ENCODE measurements around the gene ATP8B2.
"Not testable (repeated sequence)": the region's sequence is repeated elsewhere in the genome, so short reads cannot be mapped to it uniquely, and the experiment has no call there.

ATP8B2 gene

DNA sequence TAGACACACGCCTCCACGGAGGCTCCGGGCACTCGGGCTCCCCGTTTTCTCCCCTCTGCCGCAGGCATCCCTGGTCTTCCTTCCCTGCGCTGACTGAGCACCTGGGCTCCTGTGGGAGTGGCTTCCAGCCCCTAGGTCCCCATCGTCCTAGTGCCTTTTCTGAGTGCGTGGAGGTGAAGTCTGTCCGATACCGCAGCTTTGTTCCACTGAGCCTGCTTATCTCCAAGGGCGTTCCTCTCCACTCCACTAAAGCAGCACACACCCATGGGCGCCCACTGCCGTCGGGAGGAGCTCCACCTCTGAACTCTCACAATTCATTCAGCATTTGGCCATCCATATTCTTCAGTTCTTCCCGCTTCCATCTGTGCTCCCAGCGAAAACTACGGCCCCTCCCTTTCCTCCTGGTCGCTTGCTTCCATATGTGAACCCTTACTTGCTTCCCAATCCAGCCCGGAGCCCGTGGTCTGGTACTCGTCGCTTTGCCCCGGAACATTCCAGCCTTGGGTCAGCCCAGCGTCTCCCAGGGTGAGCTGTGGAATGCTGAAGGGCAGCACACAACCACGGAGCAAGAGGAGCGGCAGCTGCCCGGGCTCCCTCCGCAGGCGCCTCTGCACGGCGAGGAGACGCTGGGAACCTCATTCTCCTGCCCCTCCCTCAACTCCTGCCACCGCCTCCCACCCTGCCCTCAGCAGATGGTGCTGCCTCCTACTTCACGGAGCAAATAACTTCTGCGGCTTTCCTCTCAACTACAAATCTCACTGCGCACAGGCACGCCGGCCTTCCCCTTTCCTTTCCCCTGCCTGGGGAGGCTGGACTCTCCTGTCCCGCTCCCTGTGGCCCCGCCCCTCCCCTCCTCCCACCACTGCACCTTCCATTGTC is 27.5 kb downstream of the ATP8B2 start:
- H3K36me3 Mint-ChIP-seq (ENCODE audit: low read depth): peaks cover 15% of the 10 kb centered on the region
- H3K4me1 Mint-ChIP-seq: peaks cover 32% of the 10 kb centered on the region
- H3K9me3 Mint-ChIP-seq: no peaks in the 10 kb centered on the region
- DNase-seq: peak; percentile 66
- H3K27ac Mint-ChIP-seq: no peak overlapping the region
- H3K4me3 Mint-ChIP-seq: peak overlapping the region; percentile 88
- peaks cover 22% of the 10 kb centered on the region for H3K27me3 Mint-ChIP-seq (ENCODE audit: low read depth, poor library complexity)
- TF ChIP-seq, protein P1, sequence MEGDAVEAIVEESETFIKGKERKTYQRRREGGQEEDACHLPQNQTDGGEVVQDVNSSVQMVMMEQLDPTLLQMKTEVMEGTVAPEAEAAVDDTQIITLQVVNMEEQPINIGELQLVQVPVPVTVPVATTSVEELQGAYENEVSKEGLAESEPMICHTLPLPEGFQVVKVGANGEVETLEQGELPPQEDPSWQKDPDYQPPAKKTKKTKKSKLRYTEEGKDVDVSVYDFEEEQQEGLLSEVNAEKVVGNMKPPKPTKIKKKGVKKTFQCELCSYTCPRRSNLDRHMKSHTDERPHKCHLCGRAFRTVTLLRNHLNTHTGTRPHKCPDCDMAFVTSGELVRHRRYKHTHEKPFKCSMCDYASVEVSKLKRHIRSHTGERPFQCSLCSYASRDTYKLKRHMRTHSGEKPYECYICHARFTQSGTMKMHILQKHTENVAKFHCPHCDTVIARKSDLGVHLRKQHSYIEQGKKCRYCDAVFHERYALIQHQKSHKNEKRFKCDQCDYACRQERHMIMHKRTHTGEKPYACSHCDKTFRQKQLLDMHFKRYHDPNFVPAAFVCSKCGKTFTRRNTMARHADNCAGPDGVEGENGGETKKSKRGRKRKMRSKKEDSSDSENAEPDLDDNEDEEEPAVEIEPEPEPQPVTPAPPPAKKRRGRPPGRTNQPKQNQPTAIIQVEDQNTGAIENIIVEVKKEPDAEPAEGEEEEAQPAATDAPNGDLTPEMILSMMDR (IDR thresholded peaks at IDR 0.05): no peak

DNA sequence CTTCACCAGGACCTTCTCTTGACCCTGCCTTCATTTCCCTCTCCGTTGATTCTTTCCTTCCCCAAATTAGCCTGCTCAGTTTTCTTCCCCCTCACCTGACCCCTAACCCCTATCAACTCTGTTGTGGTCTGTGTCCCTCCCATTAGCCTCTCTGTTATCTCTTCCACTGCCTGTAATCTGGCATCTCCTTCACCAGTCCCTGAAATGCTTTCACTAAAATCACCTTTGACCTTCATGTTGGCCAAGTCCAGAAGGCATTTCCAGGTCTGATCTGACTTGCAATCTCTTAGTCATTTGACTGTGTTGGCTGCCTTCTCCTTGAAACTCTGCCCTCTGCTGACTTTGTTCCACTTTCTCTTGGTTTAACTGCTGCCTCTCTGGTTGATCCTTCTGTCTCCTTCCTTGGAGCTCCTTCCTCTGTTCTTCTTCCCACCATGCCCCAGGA is 28.2 kb downstream of the ATP8B2 start:
- TF ChIP-seq, protein P1 (IDR thresholded peaks at IDR 0.05): no peak
- Mint-ChIP-seq H3K9me3 (no peaks in the 10 kb centered on the region), H3K27me3 (ENCODE audit: low read depth, poor library complexity) (peaks cover 22% of the 10 kb centered on the region), H3K36me3 (ENCODE audit: low read depth) (peaks cover 9% of the 10 kb centered on the region), H3K27ac (no peak overlapping the region), H3K4me1 (peaks cover 32% of the 10 kb centered on the region), H3K4me3 (peak overlapping the region; percentile 88)
- no peak for DNase-seq

DNA sequence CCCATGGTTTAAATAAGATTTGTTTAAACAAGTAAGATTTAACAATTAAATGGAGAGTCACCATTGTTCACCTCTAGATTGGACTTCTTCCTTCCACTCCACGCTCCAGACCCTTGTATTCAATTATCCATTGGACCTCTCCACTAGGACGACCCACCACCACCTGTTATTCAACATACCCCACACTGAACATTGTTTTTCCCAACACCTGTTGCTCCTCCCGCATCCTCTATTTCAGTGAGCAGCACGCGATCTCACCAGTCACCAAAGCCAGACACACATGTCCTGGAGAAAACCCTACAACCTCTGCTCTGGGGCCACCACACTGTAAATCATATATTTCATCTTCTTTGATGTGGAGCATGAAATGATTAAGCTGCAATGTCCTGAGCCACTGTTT is 28.6 kb downstream of the ATP8B2 start:
- TF ChIP-seq, protein P1 (IDR thresholded peaks at IDR 0.05): no peak
- Mint-ChIP-seq H3K27ac (no peak overlapping the region), H3K36me3 (ENCODE audit: low read depth) (peaks cover 9% of the 10 kb centered on the region), H3K27me3 (ENCODE audit: low read depth, poor library complexity) (peaks cover 22% of the 10 kb centered on the region), H3K4me1 (peaks cover 32% of the 10 kb centered on the region), H3K4me3 (peak overlapping the region; percentile 88), H3K9me3 (no peaks in the 10 kb centered on the region)
- DNase-seq: no peak

- H3K4me3 Mint-ChIP-seq: no peak overlapping the region
- H3K9me3 Mint-ChIP-seq: no peaks in the 10 kb centered on the region
- no peak for DNase-seq
- peaks cover 7% of the 10 kb centered on the region for H3K27me3 Mint-ChIP-seq (ENCODE audit: low read depth, poor library complexity)
- no peak overlapping the region for H3K27ac Mint-ChIP-seq
- TF ChIP-seq, protein P1 (IDR thresholded peaks at IDR 0.05): no peak
- peaks cover 19% of the 10 kb centered on the region for H3K4me1 Mint-ChIP-seq
- no peaks in the 10 kb centered on the region for H3K36me3 Mint-ChIP-seq (ENCODE audit: low read depth)
Measured at GRCh38 chr1:154358519-154358918, 33.2 kb downstream of the ATP8B2 start.

GRCh38 chr1:154360288-154360687 is 35.0 kb downstream of the ATP8B2 start:
- no peak for DNase-seq
- Mint-ChIP-seq H3K4me1 (peaks cover 6% of the 10 kb centered on the region), H3K27ac (no peak overlapping the region), H3K36me3 (ENCODE audit: low read depth) (no peaks in the 10 kb centered on the region), H3K27me3 (ENCODE audit: low read depth, poor library complexity) (peaks cover 3% of the 10 kb centered on the region), H3K9me3 (no peaks in the 10 kb centered on the region), H3K4me3 (no peak overlapping the region)
- TF ChIP-seq, protein P1 (IDR thresholded peaks at IDR 0.05): no peak

DNA sequence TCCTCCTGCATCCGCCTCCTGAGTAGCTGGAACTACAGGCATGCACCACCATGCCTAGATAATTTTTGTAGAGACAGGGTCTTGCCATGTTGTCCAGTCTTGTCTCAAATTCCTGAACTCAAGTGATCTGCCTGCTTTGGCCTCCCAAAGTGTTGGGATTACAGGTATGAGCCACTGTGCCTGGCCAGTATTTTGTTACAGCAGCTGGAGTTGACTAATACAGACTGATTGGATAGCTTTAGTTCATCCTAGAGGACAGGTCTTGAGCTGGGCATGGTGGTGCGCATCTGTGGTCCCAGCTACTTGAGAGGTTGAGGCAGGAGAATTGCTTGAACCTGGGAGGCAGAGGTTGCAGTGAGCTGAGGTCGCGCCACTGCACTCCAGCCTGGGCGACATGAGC is 35.6 kb downstream of the ATP8B2 start:
- not testable (repeated sequence) for DNase-seq; H3K27me3 Mint-ChIP-seq (ENCODE audit: low read depth, poor library complexity); H3K4me3 Mint-ChIP-seq; H3K36me3 Mint-ChIP-seq (ENCODE audit: low read depth); H3K4me1 Mint-ChIP-seq; H3K9me3 Mint-ChIP-seq; H3K27ac Mint-ChIP-seq
